Prostate gland (tissue), 2 donors: Measurements from ENCODE around the gene POU5F1. TPM values are rescaled to one million over a fixed set of nuclear protein-coding genes. Genes with fewer than 3 reads are reported as not detected.
"Not testable (repeated sequence)": the region's sequence is repeated elsewhere in the genome, so short reads cannot be mapped to it uniquely, and the experiment has no call there.

Experiments used
- DNase-seq: peaks from one replicate; pipeline ENCODE4 v3.0.0-alpha.2; 2019; ENCODE audit warnings: low spot score
- H3K27ac ChIP-seq, 2 donors: fragments of 200-600 bp; sonication (generic); 2 replicates each; pipeline ENCODE4 v1.5.1; 2017 to 2019
- H3K27me3 ChIP-seq: fragments of 200-600 bp; sonication (generic); replicated peaks from 2 replicates; pipeline ENCODE4 v1.5.1; 2019; ENCODE audit not compliant: insufficient read depth
- H3K36me3 ChIP-seq, 2 donors: fragments of 200-600 bp; sonication (generic); 1 replicate in 1 of 2; 2 replicates in 1 of 2; pipeline versions ENCODE4 v1.5.1 to v1.8.1; 2017 to 2019
- H3K4me1 ChIP-seq: fragments of 200-600 bp; sonication (generic); replicated peaks from 2 replicates; pipeline ENCODE4 v1.5.1; 2019
- H3K4me3 ChIP-seq, 2 donors: fragments of 200-600 bp; sonication (generic); 2 replicates each; pipeline ENCODE4 v1.5.1; 2017 to 2019
- H3K9me3 ChIP-seq: fragments of 200-600 bp; sonication (generic); 2 replicates; pipeline ENCODE4 v1.5.1; 2017
- CTCF ChIP-seq, 4 experiments: fragments of 200-600 bp in 2 of 4; fragments of 450-650 bp in 2 of 4; sonication (generic) in 2 of 4; IDR thresholded peaks; 1 replicate in 3 of 4; 2 replicates in 1 of 4; pipeline ENCODE4 v1.5.1; 2016 to 2019; ENCODE audit warnings: antibody characterized with exemption in 4 of 4, mild to moderate bottlenecking in 2 of 4, moderate library complexity in 2 of 4
- POLR2A ChIP-seq: fragments of 450-650 bp; IDR thresholded peaks from one replicate; pipeline ENCODE4 v1.6.1; 2016; ENCODE audit warnings: antibody characterized with exemption, mild to moderate bottlenecking
- POLR2AphosphoS5 ChIP-seq: sonication (generic); formaldehyde crosslinking; IDR thresholded peaks from one replicate; pipeline ENCODE4 v1.6.1; 2017; ENCODE audit warnings: antibody characterized with exemption
- WGBS: methylation state at CpG from one replicate; pipeline ENCODE4 v1.1.5; 2018; 5-methylcytosine and 5-hydroxymethylcytosine counted together
- intact Hi-C: fragments of 100-400 bp; cut with DNase I; formaldehyde crosslinking; loops from one replicate; pipeline ENCODE4 v1.14.2; 2022
- total RNA-seq, 2 donors: library from RNA; depleted of rRNA; stranded (reverse); fragments of >200 nt; gene quantifications; one replicate each; pipeline ENCODE4 v1.1.0, GENCODE V29; 2016

The POU5F1 gene
- total RNA-seq, 2 donors from 2014 or later, result 3.4 to 21.5 TPM

- H3K27ac ChIP-seq, result no peak overlapping the region
- WGBS, result 71% methylated on average over 6 of the region's 6 CpGs
Measured at GRCh38 chr6:31194061-31194834, 23.8 kb upstream of the POU5F1 start.

GRCh38 chr6:31193206-31193605, 22.7 kb upstream of the POU5F1 start:
- Histone ChIP-seq H3K9me3 (no peaks in the 10 kb centered on the region), H3K4me3 (no peak overlapping the region), H3K4me1 (no peaks in the 10 kb centered on the region), H3K27me3 (no peaks in the 10 kb centered on the region), H3K36me3 (no peaks in the 10 kb centered on the region), H3K27ac (no peak overlapping the region)
- intact Hi-C loops, result no loop called here
- WGBS, result 67% methylated on average over 8 of the region's 8 CpGs
- DNase-seq, result no peak
- TF ChIP-seq POLR2AphosphoS5 (no peak), CTCF (IDR thresholded peaks at IDR 0.05) (no peak), POLR2A (no peak)

More at GRCh38 chr6:31194061-31194834, 23.8 kb upstream of the POU5F1 start:
- intact Hi-C loops, result no loop called here
- Histone ChIP-seq H3K4me3 (no peak overlapping the region), H3K9me3 (no peaks in the 10 kb centered on the region), H3K4me1 (no peaks in the 10 kb centered on the region), H3K36me3 (no peaks in the 10 kb centered on the region), H3K27me3 (no peaks in the 10 kb centered on the region)
- TF ChIP-seq POLR2A, result no peak
- peak; percentile 9 for TF ChIP-seq POLR2AphosphoS5
- no peak for TF ChIP-seq CTCF (IDR thresholded peaks at IDR 0.05)
- DNase-seq, result no peak

GRCh38 chr6:31192431-31193105, 22.1 kb upstream of the POU5F1 start:
- TF ChIP-seq CTCF (IDR thresholded peaks at IDR 0.05), result peak in 3 of 4 experiments; percentile 62 to 89 (median 81)
- peak; percentile 59 for TF ChIP-seq POLR2AphosphoS5
- H3K9me3 ChIP-seq, H3K36me3 ChIP-seq, H3K27ac ChIP-seq, H3K4me1 ChIP-seq, H3K4me3 ChIP-seq, H3K27me3 ChIP-seq: not testable (repeated sequence)
- intact Hi-C loops, result loop anchor here (1.0 kb wide), 1 partner anchor 55 kb away; no protein-coding TSS in a partner anchor
- peak; percentile 74 for DNase-seq
- WGBS, result 50% methylated on average over 10 of the region's 10 CpGs

GRCh38 chr6:31190488-31190887, 20.0 kb upstream of the POU5F1 start:
- H3K9me3 ChIP-seq, result no peaks in the 10 kb centered on the region
- H3K27me3 ChIP-seq, result no peaks in the 10 kb centered on the region
- intact Hi-C loops, result no loop called here
- no peak overlapping the region for H3K27ac ChIP-seq
- TF ChIP-seq CTCF (IDR thresholded peaks at IDR 0.05), result no peak
- no peak for TF ChIP-seq POLR2AphosphoS5
- TF ChIP-seq POLR2A, result no peak
- WGBS, result 70% methylated on average over 4 of the region's 4 CpGs
- H3K4me3 ChIP-seq, result no peak overlapping the region
- no peak for DNase-seq
- no peaks in the 10 kb centered on the region for H3K36me3 ChIP-seq
- no peaks in the 10 kb centered on the region for H3K4me1 ChIP-seq

- intact Hi-C loops, result not testable (repeated sequence)
Measured at GRCh38 chr6:31189223-31189622, 18.7 kb upstream of the POU5F1 start.

More at GRCh38 chr6:31189223-31189622, 18.7 kb upstream of the POU5F1 start:
- WGBS, result 83% methylated on average over 3 of the region's 3 CpGs
- H3K4me3 ChIP-seq, H3K9me3 ChIP-seq, H3K27me3 ChIP-seq, H3K4me1 ChIP-seq, H3K36me3 ChIP-seq, H3K27ac ChIP-seq, DNase-seq: not testable (repeated sequence)
